Mammary epithelial cell (primary cell): ENCODE measurements around the gene OR10H1.

Experiments used
- CTCF ChIP-seq, 2 donors: IDR thresholded peaks in 1 of 2; conservative IDR thresholded peaks in 1 of 2; 2 replicates each; pipeline ENCODE4 v1.5.1; 2011 to 2012; ENCODE audit warnings: inconsistent platforms in 2 of 2, low read length in 2 of 2, mild to moderate bottlenecking in 2 of 2, control low read depth in 1 of 2, low read depth in 1 of 2; ENCODE audit not compliant: insufficient read depth in 1 of 2; ENCODE audit errors: extremely low read depth in 1 of 2
- EZH2 ChIP-seq: IDR thresholded peaks from 2 replicates; pipeline ENCODE4 v1.6.1; 2012; ENCODE audit warnings: low read length, inconsistent platforms, borderline replicate concordance

GRCh38 chr19:15843203-15843893 lies 27.9 kb upstream of the OR10H1 start:
- TF ChIP-seq CTCF (conservative IDR thresholded peaks at IDR 0.05 in 1 of 2, IDR thresholded peaks at IDR 0.05 in 1 of 2; ENCODE audit: extremely low read depth in 1 of 2, insufficient read depth in 1 of 2, low read depth in 1 of 2, low read length in 2 of 2) (no peak), EZH2 (no peak)
